CD4-positive, CD25-positive, alpha-beta regulatory T cell (primary cell): ENCODE results near the gene CAPN8. TPM values are rescaled to one million over a fixed set of nuclear protein-coding genes. Genes with fewer than 3 reads are reported as not detected.
A peak's percentile ranks its signal among the peaks of the same experiment; 100 is the strongest.

Source experiments
- ATAC-seq, 2 donors: fragments of 150-1000 bp; cut with Tn5 transposase; one replicate each; pipeline ENCODE4 v1.10.0; 2021; ENCODE audit warnings: low read depth in 2 of 2, moderate number of reproducible peaks in 2 of 2, moderate library complexity in 1 of 2
- DNase-seq, 3 donors: peaks; one replicate each; pipeline versions ENCODE4 v3.0.0 to v3.0.0-alpha.2; 2012 to 2022; ENCODE audit warnings: mixed read lengths in 1 of 3
- H3K27ac ChIP-seq: one replicate; pipeline ENCODE4 v1.7.0; 2013; ENCODE audit warnings: mild to moderate bottlenecking, low read length; ENCODE audit not compliant: insufficient read depth, poor library complexity, severe bottlenecking
- H3K27me3 ChIP-seq: one replicate; pipeline ENCODE4 v1.7.0; 2013; ENCODE audit warnings: low read length; ENCODE audit not compliant: control insufficient read depth, insufficient read depth
- H3K36me3 ChIP-seq: one replicate; pipeline ENCODE4 v1.7.0; 2013; ENCODE audit warnings: mild to moderate bottlenecking, low read length, moderate library complexity; ENCODE audit not compliant: control insufficient read depth, insufficient read depth
- H3K4me1 ChIP-seq: 2 replicates; pipeline ENCODE4 v1.7.0; 2013; ENCODE audit warnings: mild to moderate bottlenecking, low read length; ENCODE audit not compliant: insufficient read depth, control insufficient read depth, poor library complexity, severe bottlenecking
- H3K4me3 ChIP-seq: one replicate; pipeline ENCODE4 v1.7.0; 2013; ENCODE audit warnings: low read depth, mild to moderate bottlenecking, low read length, moderate library complexity
- H3K9me3 ChIP-seq, 2 experiments: 1 replicate in 1 of 2; 2 replicates in 1 of 2; pipeline ENCODE4 v1.7.0; 2013; ENCODE audit warnings: low read length in 2 of 2, mild to moderate bottlenecking in 1 of 2, moderate library complexity in 1 of 2; ENCODE audit not compliant: control insufficient read depth in 2 of 2
- H3K27ac Mint-ChIP-seq, 3 donors: one replicate each; pipeline ENCODE4 v1.8.0; 2020 to 2022; ENCODE audit warnings: mild to moderate bottlenecking in 3 of 3, mixed read lengths in 3 of 3, moderate library complexity in 2 of 3
- H3K27me3 Mint-ChIP-seq: one replicate; pipeline ENCODE4 v1.8.0; 2022; ENCODE audit warnings: mild to moderate bottlenecking, mixed read lengths
- H3K36me3 Mint-ChIP-seq: one replicate; pipeline ENCODE4 v1.8.0; 2020; ENCODE audit warnings: mixed read lengths
- H3K4me1 Mint-ChIP-seq, 4 donors: one replicate each; pipeline ENCODE4 v1.8.0; 2020 to 2022; ENCODE audit warnings: mixed read lengths in 4 of 4, mild to moderate bottlenecking in 1 of 4
- H3K4me3 Mint-ChIP-seq, 4 donors: one replicate each; pipeline ENCODE4 v1.8.0; 2020 to 2022; ENCODE audit warnings: mild to moderate bottlenecking in 4 of 4, mixed read lengths in 4 of 4, moderate library complexity in 3 of 4
- H3K9me3 Mint-ChIP-seq, 7 donors: one replicate each; pipeline ENCODE4 v1.8.0; 2020 to 2022; ENCODE audit warnings: mixed read lengths in 7 of 7, mild to moderate bottlenecking in 3 of 7, moderate library complexity in 2 of 7
- polyA plus RNA-seq, 4 donors: library from polyadenylated mRNA; unstranded; fragments of 300-500 nt; fragmentation: Illumina TruSeq; gene quantifications; one replicate each; pipeline ENCODE4 v1.2.3, GENCODE V29; 2021
- total RNA-seq: library from RNA; stranded (reverse); gene quantifications from one replicate; pipeline ENCODE4 v1.2.3, GENCODE V29; 2022

The CAPN8 gene
- total and polyA plus RNA-seq, 5 donors from 2014 or later = 0.12 to 1.1 (median 0.49) TPM; not detected in 1

GRCh38 chr1:223649222-223649621, 16.3 kb downstream of the CAPN8 start:
- ATAC-seq (no peak), DNase-seq (no peak)
- Histone ChIP-seq H3K4me3 (no peak overlapping the region), H3K9me3 (no peaks in the 10 kb centered on the region), H3K36me3 (no peaks in the 10 kb centered on the region), H3K27ac (no peak overlapping the region), H3K27me3 (no peaks in the 10 kb centered on the region), H3K4me1 (no peaks in the 10 kb centered on the region)
- Mint-ChIP-seq H3K4me1 (no peaks in the 10 kb centered on the region), H3K27me3 (peaks cover 15% of the 10 kb centered on the region), H3K36me3 (no peaks in the 10 kb centered on the region), H3K27ac (no peak overlapping the region), H3K9me3 (peaks cover 0 to 1% (median 0%) of the 10 kb centered on the region in 7 donors), H3K4me3 (no peak overlapping the region)

- H3K27me3 ChIP-seq = no peaks in the 10 kb centered on the region
- H3K36me3 ChIP-seq = no peaks in the 10 kb centered on the region
- Mint-ChIP-seq H3K4me1 (no peaks in the 10 kb centered on the region), H3K27ac (no peak overlapping the region), H3K9me3 (peaks cover 0 to 1% (median 0%) of the 10 kb centered on the region in 7 donors), H3K36me3 (no peaks in the 10 kb centered on the region), H3K27me3 (peaks cover 10% of the 10 kb centered on the region), H3K4me3 (no peak overlapping the region)
- no peak overlapping the region for H3K4me3 ChIP-seq
- H3K9me3 ChIP-seq = no peaks in the 10 kb centered on the region
- H3K4me1 ChIP-seq = no peaks in the 10 kb centered on the region
- DNase-seq (no peak), ATAC-seq (no peak)
- H3K27ac ChIP-seq = no peak overlapping the region
Observed at GRCh38 chr1:223647249-223647648, 18.3 kb downstream of the CAPN8 start.

- Mint-ChIP-seq H3K27ac (no peak overlapping the region), H3K9me3 (peaks cover 0 to 4% (median 1%) of the 10 kb centered on the region in 7 donors), H3K27me3 (peaks cover 15% of the 10 kb centered on the region), H3K4me1 (no peaks in the 10 kb centered on the region), H3K36me3 (no peaks in the 10 kb centered on the region), H3K4me3 (no peak overlapping the region)
- H3K4me1 ChIP-seq = no peaks in the 10 kb centered on the region
- H3K9me3 ChIP-seq = no peaks in the 10 kb centered on the region
- ATAC-seq = no peak
- DNase-seq = no peak
- no peak overlapping the region for H3K27ac ChIP-seq
- no peak overlapping the region for H3K4me3 ChIP-seq
- no peaks in the 10 kb centered on the region for H3K27me3 ChIP-seq
- H3K36me3 ChIP-seq = no peaks in the 10 kb centered on the region
Observed at GRCh38 chr1:223645903-223646302, 19.6 kb downstream of the CAPN8 start.

GRCh38 chr1:223642237-223642636, 23.3 kb downstream of the CAPN8 start:
- H3K36me3 ChIP-seq = no peaks in the 10 kb centered on the region
- no peaks in the 10 kb centered on the region for H3K27me3 ChIP-seq
- H3K27me3 Mint-ChIP-seq = peaks cover 14% of the 10 kb centered on the region
- DNase-seq (no peak), ATAC-seq (no peak)
- H3K36me3 Mint-ChIP-seq = no peaks in the 10 kb centered on the region
- no peak overlapping the region for H3K4me3 ChIP-seq
- H3K27ac Mint-ChIP-seq = no peak overlapping the region
- peaks cover 0 to 4% (median 3%) of the 10 kb centered on the region in 4 donors for H3K4me1 Mint-ChIP-seq
- H3K27ac ChIP-seq = no peak overlapping the region
- peaks cover 9 to 14% of the 10 kb centered on the region in 2 experiments for H3K9me3 ChIP-seq
- H3K4me3 Mint-ChIP-seq = no peak overlapping the region
- no peaks in the 10 kb centered on the region for H3K4me1 ChIP-seq
- H3K9me3 Mint-ChIP-seq = peaks cover 0 to 27% (median 8%) of the 10 kb centered on the region in 7 donors

- Histone ChIP-seq H3K4me1 (no peaks in the 10 kb centered on the region), H3K27ac (no peak overlapping the region), H3K9me3 (peaks cover 9 to 14% of the 10 kb centered on the region in 2 experiments), H3K36me3 (no peaks in the 10 kb centered on the region), H3K27me3 (no peaks in the 10 kb centered on the region), H3K4me3 (no peak overlapping the region)
- no peaks in the 10 kb centered on the region for H3K36me3 Mint-ChIP-seq
- peaks cover 14% of the 10 kb centered on the region for H3K27me3 Mint-ChIP-seq
- peaks cover 0 to 32% (median 8%) of the 10 kb centered on the region in 7 donors for H3K9me3 Mint-ChIP-seq
- DNase-seq (no peak), ATAC-seq (no peak)
- H3K27ac Mint-ChIP-seq = peak overlapping the region in 1 of 3 donors; percentile 27
- H3K4me3 Mint-ChIP-seq = no peak overlapping the region
- H3K4me1 Mint-ChIP-seq = peaks cover 0 to 4% (median 3%) of the 10 kb centered on the region in 4 donors
Observed at GRCh38 chr1:223641523-223642039, 23.9 kb downstream of the CAPN8 start.

GRCh38 chr1:223639331-223639749, 26.2 kb downstream of the CAPN8 start:
- Mint-ChIP-seq H3K27ac (no peak overlapping the region), H3K36me3 (no peaks in the 10 kb centered on the region), H3K9me3 (peaks cover 0 to 35% (median 8%) of the 10 kb centered on the region in 7 donors), H3K4me3 (no peak overlapping the region), H3K4me1 (peaks cover 0 to 4% (median 3%) of the 10 kb centered on the region in 4 donors), H3K27me3 (peaks cover 18% of the 10 kb centered on the region)
- H3K27ac ChIP-seq = no peak overlapping the region
- ATAC-seq = no peak
- H3K27me3 ChIP-seq = no peaks in the 10 kb centered on the region
- H3K4me3 ChIP-seq = no peak overlapping the region
- H3K9me3 ChIP-seq = peaks cover 14% of the 10 kb centered on the region in 2 experiments
- no peaks in the 10 kb centered on the region for H3K36me3 ChIP-seq
- DNase-seq = peak in 1 of 3 donors; percentile 31
- H3K4me1 ChIP-seq = no peaks in the 10 kb centered on the region

GRCh38 chr1:223635236-223635635, 30.3 kb downstream of the CAPN8 start:
- Mint-ChIP-seq H3K9me3 (peaks cover 0 to 25% (median 9%) of the 10 kb centered on the region in 7 donors), H3K27ac (no peak overlapping the region), H3K4me3 (no peak overlapping the region), H3K4me1 (peaks cover 0 to 4% (median 3%) of the 10 kb centered on the region in 4 donors), H3K36me3 (no peaks in the 10 kb centered on the region), H3K27me3 (peaks cover 20% of the 10 kb centered on the region)
- Histone ChIP-seq H3K27ac (no peak overlapping the region), H3K36me3 (no peaks in the 10 kb centered on the region), H3K4me1 (no peaks in the 10 kb centered on the region), H3K9me3 (peaks cover 11 to 16% of the 10 kb centered on the region in 2 experiments), H3K27me3 (no peaks in the 10 kb centered on the region), H3K4me3 (no peak overlapping the region)
- ATAC-seq = no peak
- DNase-seq = no peak

- H3K36me3 Mint-ChIP-seq = no peaks in the 10 kb centered on the region
- H3K4me1 ChIP-seq = no peaks in the 10 kb centered on the region
Observed at GRCh38 chr1:223634423-223634822, 31.1 kb downstream of the CAPN8 start.

More at GRCh38 chr1:223634423-223634822, 31.1 kb downstream of the CAPN8 start:
- Mint-ChIP-seq H3K4me3 (no peak overlapping the region), H3K27ac (no peak overlapping the region), H3K27me3 (peaks cover 20% of the 10 kb centered on the region), H3K9me3 (peaks cover 0 to 17% (median 5%) of the 10 kb centered on the region in 7 donors), H3K4me1 (peaks cover 0 to 3% (median under 1%) of the 10 kb centered on the region in 4 donors)
- no peak overlapping the region for H3K27ac ChIP-seq
- ATAC-seq = no peak
- H3K36me3 ChIP-seq = no peaks in the 10 kb centered on the region
- H3K9me3 ChIP-seq = peaks cover 3 to 7% of the 10 kb centered on the region in 2 experiments
- no peak overlapping the region for H3K4me3 ChIP-seq
- H3K27me3 ChIP-seq = no peaks in the 10 kb centered on the region
- no peak for DNase-seq
